Activated naive CD4-positive, alpha-beta T cell treated with anti-CD3 and anti-CD28 coated beads, Interleukin-2, amount 50 U/mL, for 24 hours (primary cell): Measurements from ENCODE around the gene ABHD4.
"Not testable (repeated sequence)": the region's sequence is repeated elsewhere in the genome, so short reads cannot be mapped to it uniquely, and the experiment has no call there.

ENCODE experiments used
- H3K27ac Mint-ChIP-seq: one replicate; pipeline ENCODE4 v1.8.0; 2021; ENCODE audit warnings: mild to moderate bottlenecking, mixed read lengths
- H3K27me3 Mint-ChIP-seq: one replicate; pipeline ENCODE4 v1.8.0; 2021; ENCODE audit warnings: mixed read lengths
- H3K36me3 Mint-ChIP-seq: one replicate; pipeline ENCODE4 v1.8.0; 2021; ENCODE audit warnings: mixed read lengths
- H3K4me1 Mint-ChIP-seq: one replicate; pipeline ENCODE4 v1.8.0; 2021; ENCODE audit warnings: mixed read lengths
- H3K4me3 Mint-ChIP-seq: one replicate; pipeline ENCODE4 v1.8.0; 2021; ENCODE audit warnings: mild to moderate bottlenecking, mixed read lengths
- H3K9me3 Mint-ChIP-seq: one replicate; pipeline ENCODE4 v1.8.0; 2021; ENCODE audit warnings: mixed read lengths

Gene ABHD4

GRCh38 chr14:22557846-22558220 lies 40.3 kb upstream of the ABHD4 start:
- Mint-ChIP-seq H3K9me3 (no peaks in the 10 kb centered on the region), H3K27me3 (peaks cover 2% of the 10 kb centered on the region), H3K36me3 (peaks cover 10% of the 10 kb centered on the region), H3K27ac (peak overlapping the region; percentile 100), H3K4me1 (peaks cover 87% of the 10 kb centered on the region), H3K4me3 (peak overlapping the region; percentile 92)

- peak overlapping the region; percentile 100 for H3K27ac Mint-ChIP-seq
- H3K4me3 Mint-ChIP-seq = peak overlapping the region; percentile 92
- peaks cover 2% of the 10 kb centered on the region for H3K27me3 Mint-ChIP-seq
- no peaks in the 10 kb centered on the region for H3K9me3 Mint-ChIP-seq
- H3K4me1 Mint-ChIP-seq = peaks cover 87% of the 10 kb centered on the region
- H3K36me3 Mint-ChIP-seq = peaks cover 9% of the 10 kb centered on the region
Measured at GRCh38 chr14:22558221-22558913, 39.7 kb upstream of the ABHD4 start.

GRCh38 chr14:22559041-22559440 lies 39.1 kb upstream of the ABHD4 start:
- Mint-ChIP-seq H3K9me3 (no peaks in the 10 kb centered on the region), H3K4me3 (peak overlapping the region; percentile 92), H3K4me1 (peaks cover 87% of the 10 kb centered on the region), H3K27me3 (peaks cover 2% of the 10 kb centered on the region), H3K27ac (peak overlapping the region; percentile 100), H3K36me3 (peaks cover 8% of the 10 kb centered on the region)

GRCh38 chr14:22560662-22561365 lies 37.3 kb upstream of the ABHD4 start:
- H3K4me3 Mint-ChIP-seq = peak overlapping the region; percentile 84
- peaks cover 19% of the 10 kb centered on the region for H3K36me3 Mint-ChIP-seq

DNA sequence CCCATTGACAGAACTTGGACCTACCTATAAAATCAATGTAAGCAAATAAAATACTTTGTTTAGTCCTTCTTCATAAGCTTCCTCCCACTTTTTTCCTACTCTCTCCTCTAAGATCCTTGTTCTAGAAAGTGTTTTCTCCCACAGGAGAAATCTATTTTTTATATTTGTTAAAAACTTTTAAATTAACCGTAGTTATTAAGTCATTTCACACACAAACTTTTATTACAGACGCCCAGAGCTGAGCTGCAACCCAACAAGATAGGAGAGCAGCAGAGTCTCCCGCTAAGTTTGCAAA lies 36.8 kb upstream of the ABHD4 start:
- Mint-ChIP-seq H3K9me3 (peaks cover 9% of the 10 kb centered on the region), H3K4me3 (peak overlapping the region; percentile 84), H3K4me1 (peaks cover 89% of the 10 kb centered on the region), H3K27ac (peak overlapping the region; percentile 97), H3K36me3 (peaks cover 19% of the 10 kb centered on the region), H3K27me3 (peaks cover under 1% of the 10 kb centered on the region)

More at GRCh38 chr14:22560662-22561365, 37.3 kb upstream of the ABHD4 start:
- peaks cover 2% of the 10 kb centered on the region for H3K27me3 Mint-ChIP-seq
- peaks cover 9% of the 10 kb centered on the region for H3K9me3 Mint-ChIP-seq
- peaks cover 89% of the 10 kb centered on the region for H3K4me1 Mint-ChIP-seq
- H3K27ac Mint-ChIP-seq = peak overlapping the region; percentile 97

DNA sequence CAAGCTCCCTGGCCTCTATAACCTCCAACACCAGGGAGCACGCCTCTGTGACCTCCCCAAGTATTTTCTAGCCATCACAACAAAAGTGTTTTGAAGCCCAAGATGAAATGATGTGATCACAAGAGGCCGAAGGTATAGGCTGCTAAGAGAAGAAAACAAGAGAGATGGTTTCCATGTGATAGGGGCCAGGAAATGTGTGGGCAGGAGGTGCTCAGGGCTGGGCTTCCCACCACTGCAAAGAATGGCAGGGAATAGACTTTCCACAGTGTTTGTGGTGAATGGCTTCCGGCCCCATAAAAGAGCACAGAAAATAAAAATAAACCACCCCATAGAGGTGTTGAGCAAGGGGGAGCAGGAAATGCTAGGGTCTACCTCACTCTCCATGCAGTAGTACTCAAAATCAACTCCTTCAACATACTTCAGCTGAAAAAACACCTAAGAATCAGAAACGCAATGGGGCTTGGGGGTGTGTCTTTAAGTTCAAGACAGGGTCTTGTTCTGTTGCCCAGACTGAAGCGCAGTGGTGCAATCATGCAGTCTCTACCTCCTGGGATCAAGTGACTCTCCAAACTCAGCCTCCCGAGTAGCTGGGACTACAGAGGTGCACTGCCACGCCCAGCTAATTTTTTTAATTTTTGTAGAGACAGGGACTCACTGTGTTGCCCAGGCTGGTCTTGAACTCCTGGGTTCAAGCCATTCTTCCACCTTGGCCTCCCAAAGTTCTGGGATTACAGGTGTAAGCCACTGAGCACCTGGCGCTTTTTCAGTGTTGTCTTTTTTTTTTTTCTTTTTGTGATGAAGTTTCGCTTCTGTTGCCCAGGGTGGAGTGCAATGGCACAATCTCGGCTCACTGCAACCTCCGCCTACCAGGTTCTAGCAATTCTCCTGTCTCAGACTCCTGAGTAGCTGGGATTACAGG lies 36.2 kb upstream of the ABHD4 start:
- H3K4me1 Mint-ChIP-seq = peaks cover 94% of the 10 kb centered on the region
- peaks cover 20% of the 10 kb centered on the region for H3K36me3 Mint-ChIP-seq
- H3K4me3 Mint-ChIP-seq = peak overlapping the region; percentile 84
- peak overlapping the region; percentile 97 for H3K27ac Mint-ChIP-seq
- H3K9me3 Mint-ChIP-seq = peaks cover 9% of the 10 kb centered on the region
- H3K27me3 Mint-ChIP-seq = no peaks in the 10 kb centered on the region

DNA sequence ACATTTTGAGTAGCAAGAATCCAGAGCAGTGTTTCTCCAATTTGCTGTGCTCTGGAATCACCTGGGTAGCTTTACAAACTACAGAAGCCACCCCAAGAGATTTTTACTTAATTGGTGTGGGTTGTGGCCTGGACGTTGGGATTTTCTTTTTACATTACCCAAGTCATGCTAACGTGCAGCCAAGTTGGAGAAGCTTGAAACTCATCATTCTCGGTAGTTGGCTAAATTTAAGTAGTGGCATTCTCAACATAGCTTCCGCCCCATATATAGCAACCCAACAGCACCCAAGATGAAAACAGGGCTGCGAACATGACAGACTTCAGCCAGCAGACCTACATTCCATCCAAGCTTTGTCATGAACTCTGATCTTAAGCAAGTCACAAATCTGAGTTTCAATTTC lies 34.1 kb upstream of the ABHD4 start:
- Mint-ChIP-seq H3K9me3 (peaks cover 9% of the 10 kb centered on the region), H3K27ac (peak overlapping the region; percentile 99), H3K27me3 (no peaks in the 10 kb centered on the region), H3K4me3 (peak overlapping the region; percentile 82), H3K4me1 (peaks cover 97% of the 10 kb centered on the region), H3K36me3 (peaks cover 19% of the 10 kb centered on the region)

DNA sequence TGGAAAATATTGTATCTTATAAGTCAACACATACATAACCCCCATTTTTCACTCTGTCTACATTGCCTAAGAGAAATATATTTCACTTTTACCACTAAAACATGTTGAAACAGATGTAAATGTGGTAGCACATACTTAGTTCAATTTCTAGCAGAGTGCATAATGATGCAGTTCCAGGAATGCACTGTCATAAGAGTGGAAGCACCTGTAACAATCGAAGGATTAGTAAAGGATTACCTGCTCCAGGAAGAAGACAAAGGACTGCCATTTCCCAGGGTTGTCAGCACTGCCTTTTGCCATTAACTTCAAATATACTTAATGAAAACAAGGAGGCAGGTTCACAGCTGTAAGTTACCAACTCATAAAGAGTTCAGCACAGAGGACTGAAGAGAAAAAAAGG lies 33.6 kb upstream of the ABHD4 start:
- H3K27me3 Mint-ChIP-seq = no peaks in the 10 kb centered on the region
- peak overlapping the region; percentile 82 for H3K4me3 Mint-ChIP-seq
- peak overlapping the region; percentile 99 for H3K27ac Mint-ChIP-seq
- H3K9me3 Mint-ChIP-seq = peaks cover 9% of the 10 kb centered on the region
- peaks cover 97% of the 10 kb centered on the region for H3K4me1 Mint-ChIP-seq
- H3K36me3 Mint-ChIP-seq = peaks cover 23% of the 10 kb centered on the region

DNA sequence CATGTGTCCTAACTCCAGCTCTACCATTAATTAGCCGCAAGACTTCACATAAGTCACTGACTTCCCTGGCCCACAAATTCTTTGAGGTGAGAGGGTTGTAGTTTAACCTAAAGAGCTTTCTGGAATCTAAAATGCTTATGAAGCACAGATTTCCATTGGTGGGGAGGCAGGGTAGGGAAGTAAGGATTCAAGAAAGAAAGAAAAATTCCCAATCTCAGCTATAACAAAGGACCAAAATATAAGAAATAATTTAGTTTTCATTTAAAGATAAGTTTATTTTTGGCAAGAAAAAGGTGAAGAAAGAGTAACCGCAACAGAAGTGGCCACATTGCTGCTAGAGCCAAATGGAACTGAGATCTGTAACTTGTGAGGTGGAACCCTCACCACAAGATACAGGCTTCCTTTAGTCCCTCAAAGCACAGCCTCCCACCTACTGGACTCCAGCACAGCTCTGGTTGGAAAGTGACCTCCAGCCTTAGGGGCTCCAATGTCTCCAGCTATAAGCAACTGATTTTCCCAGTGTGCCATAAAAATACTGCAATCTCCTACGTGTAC lies 32.6 kb upstream of the ABHD4 start:
- Mint-ChIP-seq H3K27me3 (no peaks in the 10 kb centered on the region), H3K4me3 (peak overlapping the region; percentile 82), H3K36me3 (peaks cover 21% of the 10 kb centered on the region), H3K27ac (peak overlapping the region; percentile 99), H3K4me1 (peaks cover 96% of the 10 kb centered on the region), H3K9me3 (peaks cover 9% of the 10 kb centered on the region)

DNA sequence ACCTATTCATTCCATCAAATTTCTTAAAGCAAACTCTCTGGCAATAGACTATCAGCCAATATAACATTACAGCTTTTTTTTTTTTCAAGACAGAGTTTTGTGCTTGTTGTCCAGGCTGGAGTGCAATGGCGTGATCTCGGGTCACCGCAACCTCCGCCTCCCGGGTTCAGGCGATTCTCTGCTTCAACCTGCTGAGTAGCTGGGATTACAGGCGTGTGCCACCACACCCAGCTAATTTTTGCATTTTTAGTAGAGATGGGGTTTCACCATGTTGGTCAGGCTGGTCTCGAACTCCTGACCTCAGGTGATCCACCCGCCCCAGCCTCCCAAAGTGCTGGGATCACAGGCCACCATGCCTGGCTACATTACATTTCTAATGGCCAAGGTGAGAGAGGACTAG lies 31.8 kb upstream of the ABHD4 start:
- H3K27me3 Mint-ChIP-seq, H3K9me3 Mint-ChIP-seq: not testable (repeated sequence)
- Mint-ChIP-seq H3K27ac (peak overlapping the region; percentile 99), H3K4me3 (peak overlapping the region; percentile 73), H3K4me1 (peaks cover 91% of the 10 kb centered on the region), H3K36me3 (peaks cover 22% of the 10 kb centered on the region)

GRCh38 chr14:22566845-22567244 lies 31.3 kb upstream of the ABHD4 start:
- Mint-ChIP-seq H3K4me1 (peaks cover 86% of the 10 kb centered on the region), H3K27me3 (no peaks in the 10 kb centered on the region), H3K27ac (peak overlapping the region; percentile 97), H3K36me3 (peaks cover 22% of the 10 kb centered on the region), H3K9me3 (peaks cover 9% of the 10 kb centered on the region), H3K4me3 (peak overlapping the region; percentile 81)

GRCh38 chr14:22567437-22567836 lies 30.7 kb upstream of the ABHD4 start:
- H3K4me1 Mint-ChIP-seq = peaks cover 86% of the 10 kb centered on the region
- H3K36me3 Mint-ChIP-seq = peaks cover 25% of the 10 kb centered on the region
- peak overlapping the region; percentile 81 for H3K4me3 Mint-ChIP-seq
- peaks cover 9% of the 10 kb centered on the region for H3K9me3 Mint-ChIP-seq
- H3K27me3 Mint-ChIP-seq = no peaks in the 10 kb centered on the region
- H3K27ac Mint-ChIP-seq = peak overlapping the region; percentile 97

- no peaks in the 10 kb centered on the region for H3K27me3 Mint-ChIP-seq
- peak overlapping the region; percentile 87 for H3K4me3 Mint-ChIP-seq
- H3K4me1 Mint-ChIP-seq = peaks cover 83% of the 10 kb centered on the region
- peak overlapping the region; percentile 93 for H3K27ac Mint-ChIP-seq
- H3K9me3 Mint-ChIP-seq = peaks cover 9% of the 10 kb centered on the region
- peaks cover 30% of the 10 kb centered on the region for H3K36me3 Mint-ChIP-seq
Measured at GRCh38 chr14:22569106-22569736, 28.9 kb upstream of the ABHD4 start.

DNA sequence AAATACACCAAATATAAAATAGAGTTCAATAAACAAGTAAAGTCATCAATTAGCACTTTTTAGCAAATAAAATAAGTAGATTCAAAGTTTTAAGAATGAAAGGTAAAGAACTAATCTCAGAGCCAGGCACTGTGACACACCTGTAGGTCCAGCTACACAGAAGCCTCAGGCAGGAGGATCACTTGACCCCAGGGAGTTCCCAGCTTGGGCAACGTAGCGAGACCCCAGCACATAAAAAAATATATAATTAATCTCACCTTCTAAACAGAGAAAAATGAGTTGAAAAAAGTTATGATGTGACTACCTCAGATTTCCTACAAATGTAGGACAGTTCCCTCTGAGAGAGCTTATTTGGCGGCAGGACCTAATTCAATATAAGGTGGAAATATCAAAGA lies 28.4 kb upstream of the ABHD4 start:
- peak overlapping the region; percentile 87 for H3K4me3 Mint-ChIP-seq
- H3K4me1 Mint-ChIP-seq = peaks cover 83% of the 10 kb centered on the region
- peak overlapping the region; percentile 83 for H3K27ac Mint-ChIP-seq
- peaks cover 5% of the 10 kb centered on the region for H3K9me3 Mint-ChIP-seq
- no peaks in the 10 kb centered on the region for H3K27me3 Mint-ChIP-seq
- peaks cover 29% of the 10 kb centered on the region for H3K36me3 Mint-ChIP-seq
